ENCODE data around the gene PRAMEF4.
"Not testable (repeated sequence)": the region's sequence is repeated elsewhere in the genome, so short reads cannot be mapped to it uniquely, and the experiment has no call there.

PRAMEF4 gene

GRCh38 chr1:12863131-12863880, 22.7 kb downstream of the PRAMEF4 start:
- H3K9ac ChIP-seq (ENCODE audit: low read length); H2AK5ac ChIP-seq (ENCODE audit: low read length, severe bottlenecking); H2BK15ac ChIP-seq (ENCODE audit: low read depth, poor library complexity, severe bottlenecking); H3K4me3 ChIP-seq (ENCODE audit: insufficient read depth in 1 of 2, low read depth in 1 of 2, low read length in 2 of 2); H3K4me2 ChIP-seq (ENCODE audit: low read length, poor library complexity, severe bottlenecking); H3K27ac ChIP-seq (ENCODE audit: low read length, poor library complexity, severe bottlenecking); H3K18ac ChIP-seq (ENCODE audit: low read depth in 1 of 2, low read length in 2 of 2); H3K4ac ChIP-seq (ENCODE audit: low read depth in 1 of 2, low read length in 2 of 2); H3K79me1 ChIP-seq (replicated peaks; ENCODE audit: low read length, poor library complexity, severe bottlenecking); H3K9me3 ChIP-seq (ENCODE audit: control insufficient read depth, low read length); H4K8ac ChIP-seq (ENCODE audit: low read length); H3K14ac ChIP-seq (ENCODE audit: low read length in 2 of 2); DNase-seq; H2AFZ ChIP-seq (ENCODE audit: low read depth, low read length); H3K36me3 ChIP-seq (ENCODE audit: control insufficient read depth in 1 of 2, insufficient read depth in 2 of 2, low read depth in 1 of 2, low read length in 2 of 2); H3K23ac ChIP-seq (ENCODE audit: low read length in 2 of 2); H4K91ac ChIP-seq (ENCODE audit: low read length); H2BK12ac ChIP-seq (ENCODE audit: low read length in 2 of 2); H2BK120ac ChIP-seq (ENCODE audit: low read depth, low read length); H3K27me3 ChIP-seq (ENCODE audit: control insufficient read depth in 1 of 2, insufficient read depth in 1 of 2, low read length in 2 of 2); H3K4me1 ChIP-seq (ENCODE audit: control insufficient read depth, insufficient read depth, low read depth, low read length); H2BK5ac ChIP-seq (ENCODE audit: low read depth, low read length, poor library complexity, severe bottlenecking): not testable (repeated sequence)
- 62% methylated on average over 1 of the region's 7 CpGs for WGBS

- not testable (repeated sequence) for H3K79me1 ChIP-seq (replicated peaks; ENCODE audit: low read length, poor library complexity, severe bottlenecking); H3K9me3 ChIP-seq (ENCODE audit: control insufficient read depth, low read length); H3K4ac ChIP-seq (ENCODE audit: low read depth in 1 of 2, low read length in 2 of 2); H3K27ac ChIP-seq (ENCODE audit: low read length, poor library complexity, severe bottlenecking); H3K4me3 ChIP-seq (ENCODE audit: insufficient read depth in 1 of 2, low read depth in 1 of 2, low read length in 2 of 2); H3K9ac ChIP-seq (ENCODE audit: low read length); H3K27me3 ChIP-seq (ENCODE audit: control insufficient read depth in 1 of 2, insufficient read depth in 1 of 2, low read length in 2 of 2); H3K18ac ChIP-seq (ENCODE audit: low read depth in 1 of 2, low read length in 2 of 2); H2BK15ac ChIP-seq (ENCODE audit: low read depth, poor library complexity, severe bottlenecking); H2BK12ac ChIP-seq (ENCODE audit: low read length in 2 of 2); H3K23ac ChIP-seq (ENCODE audit: low read length in 2 of 2); DNase-seq; H4K8ac ChIP-seq (ENCODE audit: low read length); H2BK120ac ChIP-seq (ENCODE audit: low read depth, low read length); H2AK5ac ChIP-seq (ENCODE audit: low read length, severe bottlenecking); H4K91ac ChIP-seq (ENCODE audit: low read length); H3K4me2 ChIP-seq (ENCODE audit: low read length, poor library complexity, severe bottlenecking); H3K14ac ChIP-seq (ENCODE audit: low read length in 2 of 2); H3K4me1 ChIP-seq (ENCODE audit: control insufficient read depth, insufficient read depth, low read depth, low read length); H2AFZ ChIP-seq (ENCODE audit: low read depth, low read length); H2BK5ac ChIP-seq (ENCODE audit: low read depth, low read length, poor library complexity, severe bottlenecking); H3K36me3 ChIP-seq (ENCODE audit: control insufficient read depth in 1 of 2, insufficient read depth in 2 of 2, low read depth in 1 of 2, low read length in 2 of 2)
- no CpG with 5 or more reads among the region's 2 CpGs for WGBS
Observed at GRCh38 chr1:12856786-12857185, 29.2 kb downstream of the PRAMEF4 start, which contains the start of gene PRAMEF2. Gene PRAMEF2 (plus strand): TSS chr1:12857086. CDS start chr1:12859010, 1,924 bp downstream.

- 64% methylated on average over 4 of the region's 4 CpGs for WGBS
- no peaks in the 10 kb centered on the region for H3K4me1 ChIP-seq (ENCODE audit: control insufficient read depth, insufficient read depth, low read depth, low read length)
Observed at GRCh38 chr1:12851779-12852178, 34.2 kb downstream of the PRAMEF4 start.

GRCh38 chr1:12848620-12849019, 37.4 kb downstream of the PRAMEF4 start, which contains the start of gene HNRNPCL1:
Gene HNRNPCL1 (minus strand): TSS chr1:12848720. CDS start chr1:12848289, 431 bp downstream.
- not testable (repeated sequence) for H3K4ac ChIP-seq (ENCODE audit: low read depth in 1 of 2, low read length in 2 of 2); H4K91ac ChIP-seq (ENCODE audit: low read length); H3K4me3 ChIP-seq (ENCODE audit: insufficient read depth in 1 of 2, low read depth in 1 of 2, low read length in 2 of 2); H3K36me3 ChIP-seq (ENCODE audit: control insufficient read depth in 1 of 2, insufficient read depth in 2 of 2, low read depth in 1 of 2, low read length in 2 of 2); H2AFZ ChIP-seq (ENCODE audit: low read depth, low read length); H4K8ac ChIP-seq (ENCODE audit: low read length); H2BK12ac ChIP-seq (ENCODE audit: low read length in 2 of 2); H2BK5ac ChIP-seq (ENCODE audit: low read depth, low read length, poor library complexity, severe bottlenecking); H3K18ac ChIP-seq (ENCODE audit: low read depth in 1 of 2, low read length in 2 of 2); H3K4me1 ChIP-seq (ENCODE audit: control insufficient read depth, insufficient read depth, low read depth, low read length); H3K4me2 ChIP-seq (ENCODE audit: low read length, poor library complexity, severe bottlenecking); H2AK5ac ChIP-seq (ENCODE audit: low read length, severe bottlenecking); H3K14ac ChIP-seq (ENCODE audit: low read length in 2 of 2); H3K27ac ChIP-seq (ENCODE audit: low read length, poor library complexity, severe bottlenecking); H3K23ac ChIP-seq (ENCODE audit: low read length in 2 of 2); H2BK120ac ChIP-seq (ENCODE audit: low read depth, low read length); DNase-seq; H3K9ac ChIP-seq (ENCODE audit: low read length); H3K27me3 ChIP-seq (ENCODE audit: control insufficient read depth in 1 of 2, insufficient read depth in 1 of 2, low read length in 2 of 2); H3K9me3 ChIP-seq (ENCODE audit: control insufficient read depth, low read length); H2BK15ac ChIP-seq (ENCODE audit: low read depth, poor library complexity, severe bottlenecking); H3K79me1 ChIP-seq (replicated peaks; ENCODE audit: low read length, poor library complexity, severe bottlenecking)
- 74% methylated on average over 7 of the region's 7 CpGs for WGBS

More at GRCh38 chr1:12851779-12852178, 34.2 kb downstream of the PRAMEF4 start:
- Histone ChIP-seq H3K4ac (ENCODE audit: low read depth in 1 of 2, low read length in 2 of 2) (no peak overlapping the region), H2AK5ac (ENCODE audit: low read length, severe bottlenecking) (no peak overlapping the region), H3K18ac (ENCODE audit: low read depth in 1 of 2, low read length in 2 of 2) (no peak overlapping the region), H3K79me1 (replicated peaks; ENCODE audit: low read length, poor library complexity, severe bottlenecking) (no peaks in the 10 kb centered on the region), H3K27ac (ENCODE audit: low read length, poor library complexity, severe bottlenecking) (no peak overlapping the region), H3K4me2 (ENCODE audit: low read length, poor library complexity, severe bottlenecking) (no peak overlapping the region), H3K9ac (ENCODE audit: low read length) (peak overlapping the region; percentile 39), H2BK5ac (ENCODE audit: low read depth, low read length, poor library complexity, severe bottlenecking) (no peak overlapping the region), H2BK12ac (ENCODE audit: low read length in 2 of 2) (no peak overlapping the region), H3K27me3 (ENCODE audit: control insufficient read depth in 1 of 2, insufficient read depth in 1 of 2, low read length in 2 of 2) (no peaks in the 10 kb centered on the region), H4K8ac (ENCODE audit: low read length) (no peak overlapping the region), H2BK15ac (ENCODE audit: low read depth, poor library complexity, severe bottlenecking) (no peak overlapping the region), H3K9me3 (ENCODE audit: control insufficient read depth, low read length) (no peaks in the 10 kb centered on the region), H3K23ac (ENCODE audit: low read length in 2 of 2) (no peak overlapping the region), H3K4me3 (ENCODE audit: insufficient read depth in 1 of 2, low read depth in 1 of 2, low read length in 2 of 2) (no peak overlapping the region), H3K36me3 (ENCODE audit: control insufficient read depth in 1 of 2, insufficient read depth in 2 of 2, low read depth in 1 of 2, low read length in 2 of 2) (no peaks in the 10 kb centered on the region), H3K14ac (ENCODE audit: low read length in 2 of 2) (no peak overlapping the region), H2AFZ (ENCODE audit: low read depth, low read length) (no peak overlapping the region), H2BK120ac (ENCODE audit: low read depth, low read length) (no peak overlapping the region), H4K91ac (ENCODE audit: low read length) (no peak overlapping the region)
- DNase-seq: no peak

All from mesenchymal stem cell (in vitro differentiated cells and primary cell).